ENCODE results near the gene GOLGA6L10.

GRCh38 chr15:82307714-82308081 is 41.6 kb downstream of the GOLGA6L10 start:
- TF ChIP-seq CTCF (IDR thresholded peaks at IDR 0.05; ENCODE audit: insufficient read depth, low read length, poor library complexity, severe bottlenecking): no peak
- TF ChIP-seq EZH2phosphoT487 (conservative IDR thresholded peaks at IDR 0.05; ENCODE audit: low read length): no peak
